NOMO-1 treated with DMSO at 0.1 percent for 48 hours (cell line): ENCODE measurements around the gene EDIL3.

Experiments
- DNase-seq: peaks from one replicate; lab custom pipeline; 2025; ENCODE audit not compliant: unreplicated experiment; lab: John Stamatoyannopoulos, UW

EDIL3 gene

GRCh38 chr5:84384604-84385575, at the start of gene EDIL3:
Gene EDIL3, minus strand, starts transcription at chr5:84384880. Its CDS starts 506 bp downstream, at chr5:84384374.
- no peak for DNase-seq

- no peak for DNase-seq
Observed at GRCh38 chr5:84433461-84433860, 48.8 kb upstream of the EDIL3 start.

DNA sequence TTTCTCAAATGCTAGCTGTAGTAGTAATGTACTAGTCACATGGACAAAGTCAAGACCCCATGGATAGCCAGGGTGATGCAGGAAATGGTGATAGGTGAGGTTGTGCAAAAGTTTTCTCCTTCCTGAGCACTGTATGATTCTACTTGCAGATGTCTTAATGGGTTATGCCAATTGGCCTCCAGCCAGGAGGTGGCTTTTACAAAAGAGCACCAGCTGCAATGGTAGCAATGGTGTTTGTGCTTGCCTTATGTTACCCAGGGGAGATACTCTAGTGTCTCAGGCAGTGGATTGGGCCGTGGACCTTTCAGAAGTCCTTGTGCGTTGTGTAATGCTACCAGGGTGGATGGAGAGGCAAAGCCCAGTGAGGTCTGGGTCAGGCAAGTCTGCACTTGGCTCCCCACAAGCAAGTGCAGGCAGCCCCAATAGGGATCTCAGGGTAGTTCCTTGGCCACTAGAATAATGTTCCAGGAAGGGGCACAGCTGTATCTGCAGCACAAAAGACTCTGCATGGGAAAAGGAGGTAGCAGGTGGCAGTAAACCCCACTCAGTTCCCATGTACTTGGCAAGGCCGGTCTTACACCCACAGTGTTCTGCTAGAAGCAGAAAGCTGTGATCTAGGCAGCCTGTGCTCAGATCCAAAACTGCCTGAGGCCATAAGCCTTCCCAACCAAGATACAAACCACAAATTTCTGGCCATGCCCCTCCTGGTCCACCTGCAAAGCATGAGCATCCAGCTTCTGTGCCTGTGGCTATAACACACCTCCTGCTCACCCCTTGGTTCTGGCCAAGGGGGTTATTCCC, 46.4 kb upstream of the EDIL3 start:
- no peak for DNase-seq

- no peak for DNase-seq
Observed at GRCh38 chr5:84430079-84430478, 45.4 kb upstream of the EDIL3 start.

- DNase-seq = no peak
Observed at GRCh38 chr5:84425365-84425881, 40.7 kb upstream of the EDIL3 start.

DNA sequence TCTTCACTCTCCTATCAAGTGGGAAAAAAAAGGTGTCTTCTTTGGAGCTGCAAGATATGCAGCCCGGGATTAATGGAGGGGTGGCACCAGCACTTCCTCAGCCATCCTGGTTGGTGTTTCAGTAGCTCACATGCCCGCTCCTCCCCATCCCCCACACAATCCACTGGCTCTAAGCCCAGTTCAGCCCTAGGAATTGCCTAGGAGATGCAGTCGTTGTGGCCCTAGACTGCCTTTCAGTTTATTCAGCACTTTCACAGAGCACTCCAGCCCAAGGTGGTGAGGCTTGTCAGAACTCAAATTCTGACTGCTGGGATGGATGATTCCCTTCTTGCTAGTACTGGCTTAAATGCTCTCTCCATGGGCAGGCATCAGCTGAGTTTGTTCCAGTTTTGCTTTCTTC, 35.1 kb upstream of the EDIL3 start:
- DNase-seq = no peak

- no peak for DNase-seq
Observed at GRCh38 chr5:84411832-84412605, 27.3 kb upstream of the EDIL3 start.

GRCh38 chr5:84406111-84406510, 21.4 kb upstream of the EDIL3 start:
- DNase-seq = no peak

DNA sequence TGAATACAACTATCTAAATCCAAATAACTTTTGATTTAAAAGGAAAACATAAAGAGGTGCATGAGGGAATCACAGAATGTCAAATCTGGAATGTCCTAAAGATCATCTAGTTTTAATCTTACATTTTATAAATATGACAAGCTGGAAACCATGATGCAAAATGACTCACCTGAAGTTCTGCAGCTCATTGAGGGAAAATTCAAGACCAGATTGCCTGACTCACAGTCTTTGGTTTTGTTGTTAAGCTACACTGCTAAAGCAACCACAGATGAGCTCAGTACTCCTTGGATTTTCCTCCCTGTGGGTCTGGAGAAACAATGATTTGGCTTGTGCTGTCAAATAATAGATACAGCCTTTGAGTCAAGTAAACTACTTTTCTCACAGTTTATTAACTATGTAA, 19.1 kb upstream of the EDIL3 start:
- no peak for DNase-seq

- DNase-seq = no peak
Observed at GRCh38 chr5:84397385-84397784, 12.7 kb upstream of the EDIL3 start.

DNA sequence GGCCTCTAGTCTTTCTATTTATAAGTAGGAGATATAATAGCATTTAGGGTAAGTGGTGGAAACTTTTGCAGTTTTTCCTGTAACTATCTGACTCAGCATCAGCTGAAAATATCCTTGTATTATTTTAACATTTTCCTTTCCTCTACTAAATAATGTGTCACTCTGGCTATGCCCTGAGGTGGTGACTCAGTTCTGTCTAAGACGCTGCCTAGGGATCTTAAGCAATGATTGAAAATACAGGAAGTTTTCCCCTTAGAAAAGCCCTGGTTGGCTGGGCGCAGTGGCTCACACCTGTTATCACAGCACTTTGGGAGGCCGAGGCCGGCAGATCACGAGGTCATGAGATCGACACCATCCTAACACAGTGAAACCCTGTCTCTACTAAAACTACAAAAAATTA, 9.3 kb upstream of the EDIL3 start:
- no peak for DNase-seq

- DNase-seq = no peak
Observed at GRCh38 chr5:84392836-84393235, 8.2 kb upstream of the EDIL3 start.

- DNase-seq = no peak
Observed at GRCh38 chr5:84385705-84386104, 1.0 kb upstream of the EDIL3 start.

GRCh38 chr5:84383816-84384603, 670 bp downstream of the EDIL3 start:
- no peak for DNase-seq

GRCh38 chr5:84383296-84383815, 1.3 kb downstream of the EDIL3 start:
- DNase-seq = no peak

DNA sequence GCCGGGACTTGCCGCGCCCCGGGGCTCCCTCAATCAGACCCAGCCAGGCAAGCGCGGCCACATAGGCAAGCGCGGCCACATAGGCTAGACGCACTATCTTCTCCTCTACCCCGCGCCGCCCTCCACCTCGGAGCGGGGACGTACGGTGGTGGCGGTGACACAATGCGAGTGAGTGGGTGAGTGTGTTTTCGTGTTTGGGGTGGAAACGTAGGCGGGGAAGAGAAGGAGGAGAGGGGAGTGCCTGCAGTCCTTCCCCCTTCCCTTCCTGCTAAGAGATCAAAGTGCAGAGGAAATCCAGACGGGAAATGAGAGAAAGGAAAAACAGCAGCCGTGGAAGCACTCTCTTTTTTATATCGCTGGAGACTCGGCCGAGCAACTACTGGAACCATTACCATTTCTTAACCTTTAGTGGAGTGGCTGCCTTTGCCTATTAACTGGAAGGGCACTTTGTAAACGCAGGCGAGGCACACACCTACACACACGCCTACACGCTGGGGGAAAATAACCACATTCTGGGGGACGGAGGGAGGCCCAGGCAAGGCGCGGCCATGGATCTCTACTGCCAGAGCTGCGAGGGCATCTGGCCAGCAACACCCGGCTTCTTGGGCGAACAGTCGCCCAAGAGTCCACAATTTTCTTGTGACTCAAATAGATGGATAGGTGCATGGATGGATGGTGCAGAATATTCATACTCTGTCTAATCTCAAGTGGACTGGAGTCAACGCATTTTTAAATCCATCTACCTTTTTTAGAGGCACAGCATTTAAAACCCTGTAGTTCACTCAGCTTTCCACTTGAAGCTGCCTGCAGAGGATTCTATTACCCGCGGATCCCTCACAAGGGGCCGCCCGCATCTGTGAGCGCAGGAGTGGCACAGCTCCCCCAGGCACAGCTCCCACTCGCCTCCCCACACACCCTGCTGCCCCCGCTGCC, 2.1 kb downstream of the EDIL3 start:
- DNase-seq = no peak

GRCh38 chr5:84381502-84382362, 2.9 kb downstream of the EDIL3 start:
- no peak for DNase-seq

- DNase-seq = no peak
Observed at GRCh38 chr5:84379749-84380148, 4.9 kb downstream of the EDIL3 start.
